MCF 10A (cell line): ENCODE results near the gene ZNF625. TPM values are rescaled to one million over a fixed set of nuclear protein-coding genes. Genes with fewer than 3 reads are reported as not detected.
A peak's percentile ranks its signal among the peaks of the same experiment; 100 is the strongest.

Experiments used
- BruUV-seq: library from RNA; stranded (reverse); fragments of 400-500 nt; replicated peaks from 2 replicates; lab custom pipeline; 2021; lab: Mats Ljungman, UMichigan
- CTCF ChIA-PET: fragments of 300-600 bp; sonication (Branson Sonifier 250); formaldehyde crosslinking; extraction: SDS; loops from one replicate; lab custom pipeline; 2021; ENCODE audit warnings: antibody characterized with exemption, inconsistent platforms; lab: Yijun Ruan, JAX
- POLR2A ChIA-PET: fragments of 300-600, 350-650 bp; sonication (Branson Sonifier 250); formaldehyde crosslinking; extraction: SDS; loops from one replicate; lab custom pipeline; 2020; ENCODE audit warnings: antibody characterized with exemption, inconsistent platforms; lab: Yijun Ruan, JAX
- DNase-seq: peaks from one replicate; pipeline ENCODE4 v3.0.0-alpha.2; 2018; ENCODE audit not compliant: unreplicated experiment
- H3K27ac Mint-ChIP-seq: one replicate; pipeline ENCODE4 v1.8.0; 2022; ENCODE audit warnings: mild to moderate bottlenecking, low read depth, mixed read lengths; ENCODE audit not compliant: unreplicated experiment
- H3K27me3 Mint-ChIP-seq: one replicate; pipeline ENCODE4 v1.8.0; 2022; ENCODE audit warnings: mixed read lengths; ENCODE audit not compliant: insufficient read depth, unreplicated experiment
- H3K36me3 Mint-ChIP-seq: one replicate; pipeline ENCODE4 v1.8.0; 2022; ENCODE audit warnings: mild to moderate bottlenecking, moderate library complexity, mixed read lengths; ENCODE audit not compliant: insufficient read depth, unreplicated experiment
- H3K4me1 Mint-ChIP-seq: one replicate; pipeline ENCODE4 v1.8.0; 2022; ENCODE audit warnings: mixed read lengths; ENCODE audit not compliant: insufficient read depth, unreplicated experiment
- H3K4me3 Mint-ChIP-seq: one replicate; pipeline ENCODE4 v1.8.0; 2022; ENCODE audit warnings: mild to moderate bottlenecking, moderate library complexity, mixed read lengths; ENCODE audit not compliant: unreplicated experiment
- H3K9me3 Mint-ChIP-seq: one replicate; pipeline ENCODE4 v1.8.0; 2022; ENCODE audit warnings: mixed read lengths; ENCODE audit not compliant: unreplicated experiment
- CTCF ChIP-seq: fragments of 200-600 bp; IDR thresholded peaks from one replicate; pipeline ENCODE4 v1.8.0; 2022; ENCODE audit warnings: antibody characterized with exemption, mild to moderate bottlenecking; ENCODE audit not compliant: unreplicated experiment
- intact Hi-C: fragments of 100-400 bp; cut with micrococcal nuclease; formaldehyde crosslinking; loops from 2 replicates; pipeline ENCODE4 v1.14.1; 2022
- total RNA-seq: library from RNA; stranded (reverse); gene quantifications from 2 replicates; pipeline ENCODE4 v1.2.3, GENCODE V29; 2022

ZNF625 gene
- total RNA-seq, 1 experiment from 2014 or later = not detected

- Mint-ChIP-seq H3K27me3 (no peaks in the 10 kb centered on the region), H3K36me3 (peaks cover 8% of the 10 kb centered on the region), H3K27ac (no peak overlapping the region), H3K4me1 (no peaks in the 10 kb centered on the region), H3K4me3 (no peak overlapping the region), H3K9me3 (peaks cover 19% of the 10 kb centered on the region)
- POLR2A ChIA-PET = no interaction called here
- DNase-seq = no peak
- intact Hi-C loops = no loop called here
- no peak for TF ChIP-seq CTCF
- CTCF ChIA-PET = interaction anchor here (0.6 kb wide), 1 partner anchor 112 kb away, joined by 3 read pairs; no protein-coding TSS in a partner anchor
- no TSS peak for BruUV-seq
Observed at GRCh38 chr19:12180377-12180776, 23.8 kb upstream of the ZNF625 start.

GRCh38 chr19:12166626-12167025 is 10.1 kb upstream of the ZNF625 start:
- Mint-ChIP-seq H3K36me3 (peaks cover 39% of the 10 kb centered on the region), H3K4me1 (peaks cover 8% of the 10 kb centered on the region)
- no TSS peak for BruUV-seq

GRCh38 chr19:12163826-12164225 is 7.3 kb upstream of the ZNF625 start:
- TSS peak; percentile 37 for BruUV-seq
- H3K27ac Mint-ChIP-seq = peak overlapping the region; percentile 97
- H3K27me3 Mint-ChIP-seq = no peaks in the 10 kb centered on the region
- no peak for TF ChIP-seq CTCF
- peaks cover 8% of the 10 kb centered on the region for H3K4me1 Mint-ChIP-seq
- peaks cover 8% of the 10 kb centered on the region for H3K9me3 Mint-ChIP-seq
- ChIA-PET POLR2A (interaction anchor here (0.6 to 2.4 kb wide), 17 partner anchors 11 to 504 kb away, joined by 3 to 22 read pairs (median 4); partner anchors contain the start of genes ZNF20, ZNF44, ZNF443 and ZNF490), CTCF (interaction anchor here (0.6 to 1.2 kb wide), 3 partner anchors 21 to 244 kb away, joined by 4 to 6 read pairs (median 5); no protein-coding TSS in a partner anchor)
- H3K4me3 Mint-ChIP-seq = peak overlapping the region; percentile 83
- intact Hi-C loops = loop anchor here (2.0 to 10.0 kb wide), 3 partner anchors 131 to 501 kb away; partner anchors contain the start of genes MAN2B1, WDR83, ZNF44 and ZNF563
- peaks cover 11% of the 10 kb centered on the region for H3K36me3 Mint-ChIP-seq
- DNase-seq = no peak

More at GRCh38 chr19:12166626-12167025, 10.1 kb upstream of the ZNF625 start:
- Mint-ChIP-seq H3K9me3 (peaks cover 8% of the 10 kb centered on the region), H3K27me3 (no peaks in the 10 kb centered on the region), H3K27ac (no peak overlapping the region), H3K4me3 (no peak overlapping the region)
- DNase-seq = no peak
- ChIA-PET CTCF (no interaction called here), POLR2A (no interaction called here)
- intact Hi-C loops = loop anchor here (10.0 kb wide), 1 partner anchor 498 kb away; the partner anchor contains the start of genes MAN2B1 and WDR83
- TF ChIP-seq CTCF = no peak

GRCh38 chr19:12162882-12163806 is 6.6 kb upstream of the ZNF625 start, which contains the start of gene ZNF136:
Gene ZNF136 (plus strand): TSS chr19:12163096. CDS start chr19:12163204, 108 bp downstream.
- Mint-ChIP-seq H3K9me3 (peaks cover 8% of the 10 kb centered on the region), H3K4me1 (peaks cover 8% of the 10 kb centered on the region), H3K4me3 (peak within 1 kb of the TSS; percentile 83), H3K27me3 (no peaks in the 10 kb centered on the region), H3K36me3 (peaks cover 11% of the 10 kb centered on the region), H3K27ac (peak within 1 kb of the TSS; percentile 97)
- ChIA-PET CTCF (interaction anchor here (0.6 to 1.2 kb wide), 6 partner anchors 9 to 1017 kb away, joined by 3 to 6 read pairs (median 4); no protein-coding TSS in a partner anchor), POLR2A (interaction anchor here (0.6 to 2.4 kb wide), 27 partner anchors 12 to 544 kb away, joined by 3 to 22 read pairs (median 4); partner anchors contain the start of genes MAN2B1, WDR83, ZNF20 and ZNF44)
- intact Hi-C loops = loop anchor here (2.0 to 10.0 kb wide), 3 partner anchors 132 to 502 kb away; partner anchors contain the start of genes MAN2B1, WDR83, ZNF44 and ZNF563
- peak; percentile 96 for DNase-seq
- no TSS peak for BruUV-seq
- TF ChIP-seq CTCF = no peak
